ENCODE measurements around the gene KIAA1614.

KIAA1614 gene

DNA sequence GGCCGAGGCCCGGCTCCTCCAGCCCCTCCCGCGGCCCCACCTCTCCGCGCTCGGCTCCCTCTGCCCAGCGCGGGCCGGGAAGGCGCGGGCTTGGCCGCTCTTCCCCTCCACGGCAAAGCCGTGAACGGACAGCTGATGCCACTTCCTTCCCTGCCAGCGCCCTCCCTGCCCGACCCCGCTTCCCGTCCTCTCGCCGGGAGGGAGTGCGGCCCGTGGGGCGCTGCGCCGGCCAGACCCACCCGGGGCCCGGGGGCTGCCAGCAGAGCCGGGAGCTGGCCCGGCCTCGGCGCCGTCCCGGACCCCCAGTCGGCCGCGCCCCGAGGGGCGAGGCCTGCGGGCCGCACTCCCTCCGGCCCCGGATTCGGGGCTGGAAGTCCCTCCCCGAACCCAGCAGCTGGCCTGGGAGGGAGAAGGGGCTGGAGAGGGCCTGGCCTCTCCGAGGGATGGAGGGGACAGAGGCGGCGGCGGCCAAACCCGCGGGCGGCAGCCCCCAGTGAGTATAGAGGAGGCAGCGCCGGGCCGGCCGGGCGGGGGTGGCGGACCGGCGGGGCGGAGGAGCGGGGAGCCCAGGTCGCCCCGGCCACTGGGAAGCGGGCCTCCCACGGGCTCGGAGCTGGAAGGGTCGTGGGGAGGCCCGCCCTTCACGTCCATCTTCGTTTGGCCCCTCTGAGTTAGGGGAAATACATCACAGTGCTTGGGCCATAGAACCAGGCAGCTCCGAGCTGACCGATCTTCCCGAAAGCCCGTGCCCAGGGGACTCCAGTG is at the start of gene KIAA1614:
Gene KIAA1614 (plus strand): TSS at position 97 of the 765 bp plus-strand sequence. CDS start 347 bp downstream, at position 444.
- DNase-seq = no peak

DNA sequence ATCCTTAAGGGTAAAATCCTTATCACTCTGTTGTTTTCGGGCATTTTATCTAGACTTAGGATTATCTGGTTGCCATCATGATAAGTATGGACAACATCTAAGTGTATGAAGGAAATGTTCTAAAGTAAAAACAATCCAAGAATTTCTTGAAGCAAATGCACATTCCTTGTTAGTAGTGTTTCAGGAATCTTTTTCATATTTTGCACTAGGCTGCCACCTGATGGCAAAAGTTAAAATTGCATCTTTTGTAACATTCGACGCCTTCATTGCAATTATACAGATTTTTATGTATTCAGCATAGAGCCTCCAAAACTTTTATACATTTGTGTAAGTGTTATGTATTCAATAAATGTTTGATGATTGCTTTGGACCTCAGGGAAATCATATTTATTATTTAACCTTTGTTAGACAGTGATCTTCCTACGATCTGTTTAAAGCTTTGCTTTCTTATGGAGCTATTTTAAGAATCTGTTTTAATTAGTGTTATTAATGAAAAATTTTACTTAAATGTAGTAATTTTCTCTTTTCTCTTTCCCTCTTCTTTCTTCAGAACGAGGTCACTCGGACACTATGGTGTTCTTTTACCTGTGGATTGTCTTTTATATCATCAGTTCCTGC is 49.4 kb upstream of the KIAA1614 start:
- peak; percentile 49 for DNase-seq

DNA sequence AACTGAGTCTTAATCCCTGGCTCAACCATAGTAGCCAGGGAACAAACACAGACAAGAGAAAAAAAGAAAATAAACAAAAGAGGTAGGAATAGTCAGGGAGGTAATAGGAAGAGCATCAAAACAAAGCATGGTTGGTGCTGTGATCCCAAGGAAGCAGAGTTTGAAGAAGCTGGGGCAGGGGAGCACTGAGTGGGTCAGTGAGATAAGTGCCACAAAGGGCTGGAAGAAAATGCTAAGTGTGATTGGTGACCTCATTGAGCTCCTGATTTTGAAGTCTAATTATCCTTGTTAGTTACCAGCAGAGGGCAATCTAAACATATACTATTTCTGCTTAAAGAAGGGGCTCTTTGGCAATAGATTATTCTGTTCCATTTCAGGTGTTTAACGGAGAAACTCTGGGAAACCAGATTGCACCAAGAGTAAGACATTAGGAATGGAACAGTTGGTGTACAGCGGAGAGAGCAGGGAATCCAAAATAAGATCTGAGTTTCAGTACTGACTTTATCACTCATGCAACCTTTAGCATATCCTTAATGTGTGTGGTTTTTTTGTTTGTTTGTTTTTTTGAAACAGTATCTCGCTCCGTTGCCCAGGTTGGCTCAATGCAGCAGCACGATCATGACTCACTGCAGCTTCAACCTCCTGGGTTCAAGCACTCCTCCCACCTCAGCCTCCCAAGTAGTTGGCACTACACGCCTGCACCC is 30.7 kb upstream of the KIAA1614 start:
- peak; percentile 60 for DNase-seq

GRCh38 chr1:180884588-180885300 is 28.0 kb upstream of the KIAA1614 start:
- no peak for DNase-seq

DNA sequence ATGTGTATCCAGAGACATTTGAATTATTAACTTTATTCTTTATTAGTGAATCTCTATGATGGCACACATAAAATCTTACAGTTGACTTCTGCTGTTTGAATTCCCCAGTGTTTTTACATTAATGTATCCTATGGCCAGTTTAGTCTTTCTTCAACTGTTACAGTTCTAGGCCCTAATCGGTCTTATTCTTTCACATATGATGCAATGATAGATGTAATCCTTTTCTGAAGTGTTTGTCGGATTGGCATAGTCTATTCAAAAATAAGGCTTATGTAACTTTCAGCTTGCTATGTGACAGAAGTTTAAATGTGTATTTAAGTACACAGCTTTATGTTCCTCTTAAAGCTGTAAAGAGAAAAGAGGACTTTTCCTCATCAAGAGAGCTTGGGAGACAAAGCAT is 26.4 kb upstream of the KIAA1614 start:
- DNase-seq = no peak

DNA sequence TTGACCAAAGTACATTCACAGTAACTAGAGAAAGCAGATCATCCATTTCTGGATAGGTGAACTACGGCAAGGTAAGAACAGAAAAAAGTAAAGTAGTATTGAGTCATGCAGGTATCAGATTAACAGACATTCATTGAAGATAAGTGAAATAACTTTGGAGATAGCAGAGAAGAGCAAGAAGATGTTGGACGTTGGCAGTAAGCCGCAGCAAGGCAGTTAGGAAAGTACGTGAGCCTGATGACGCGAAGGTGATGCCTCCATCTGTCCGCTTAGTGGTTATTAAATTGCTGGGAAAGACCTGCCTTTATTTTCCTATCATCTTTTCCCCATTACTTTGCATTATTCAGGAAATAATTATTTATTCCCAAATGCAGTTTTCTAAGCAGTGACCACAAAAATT is 24.9 kb upstream of the KIAA1614 start:
- DNase-seq = no peak

GRCh38 chr1:180888870-180889269 is 23.8 kb upstream of the KIAA1614 start:
- DNase-seq = no peak

DNA sequence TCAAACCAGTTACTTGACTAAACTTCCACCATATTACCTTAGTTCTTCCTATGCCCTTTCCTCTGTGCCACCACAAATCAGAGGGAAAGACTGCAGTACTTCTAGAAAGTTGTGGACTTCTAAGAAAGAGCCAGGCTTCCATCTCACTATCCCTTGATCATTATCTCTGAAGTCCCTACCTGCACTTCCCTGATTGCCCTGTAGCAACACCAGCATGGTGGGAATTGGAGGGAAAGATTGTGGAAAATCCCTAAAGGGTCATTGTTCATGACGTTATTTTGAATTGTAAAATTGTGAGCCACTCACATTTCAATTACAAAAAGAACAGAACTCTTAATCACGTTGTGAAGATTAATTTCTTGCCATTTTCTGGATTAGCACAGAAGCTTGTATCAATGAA is 23.4 kb upstream of the KIAA1614 start:
- no peak for DNase-seq

DNA sequence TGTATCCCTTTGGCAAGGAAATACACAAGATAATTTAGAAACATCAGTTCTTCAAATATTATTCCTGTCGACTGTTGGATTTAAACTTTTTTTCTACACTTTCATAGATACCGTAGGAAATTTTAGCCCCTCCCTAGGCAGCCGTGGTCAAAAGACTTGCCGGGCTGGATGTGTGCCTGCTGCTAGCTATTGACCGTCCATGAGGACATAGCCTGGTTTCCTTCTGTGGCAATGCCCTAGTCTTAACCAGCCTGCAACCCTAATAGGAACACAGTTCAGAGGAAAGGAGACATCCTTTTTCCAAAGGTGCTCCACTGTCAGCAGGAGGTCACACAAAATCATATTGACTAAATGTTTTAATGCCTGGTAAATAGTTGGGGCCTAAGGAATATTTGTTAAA is 20.4 kb upstream of the KIAA1614 start:
- DNase-seq = no peak

DNA sequence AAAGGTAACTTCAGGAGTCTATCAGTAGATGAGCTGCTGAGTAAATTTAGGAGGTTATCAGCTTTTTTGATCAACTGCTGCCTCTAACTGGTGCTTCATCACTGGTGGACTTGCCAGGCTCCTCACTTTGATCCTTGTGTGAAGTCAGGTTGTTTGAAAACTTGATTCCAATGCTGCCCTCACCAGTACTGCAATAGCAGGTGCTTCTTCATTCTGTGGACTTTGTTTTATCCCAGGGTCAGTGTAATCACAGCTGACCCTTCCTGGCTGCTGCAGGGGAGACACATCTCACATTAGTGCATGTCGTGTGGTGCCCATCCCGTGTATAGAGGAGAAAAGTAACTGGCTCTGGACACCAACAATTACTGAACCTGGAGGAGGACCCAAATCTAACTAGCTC is 20.0 kb upstream of the KIAA1614 start:
- no peak for DNase-seq

DNA sequence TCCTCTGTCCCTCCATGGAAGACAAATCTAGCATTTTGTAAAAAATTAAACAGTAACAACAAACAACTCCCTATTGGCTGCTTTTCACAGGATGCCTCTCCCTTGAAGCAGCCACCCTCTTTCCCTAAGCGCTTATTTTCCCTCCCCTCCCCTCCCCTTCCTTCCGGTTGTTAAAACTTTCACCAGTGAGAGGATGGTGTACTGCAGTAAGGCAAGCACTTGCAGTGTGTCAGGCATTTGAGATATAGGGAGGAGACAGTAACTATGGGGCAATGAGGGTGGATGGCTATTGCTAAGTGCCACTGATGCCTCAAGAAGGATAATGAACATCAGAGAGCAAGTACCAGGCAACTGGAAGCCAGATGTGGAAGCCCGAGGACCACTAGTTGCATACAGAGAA is 19.1 kb upstream of the KIAA1614 start:
- no peak for DNase-seq

GRCh38 chr1:180896161-180896560 is 16.5 kb upstream of the KIAA1614 start:
- DNase-seq = no peak

DNA sequence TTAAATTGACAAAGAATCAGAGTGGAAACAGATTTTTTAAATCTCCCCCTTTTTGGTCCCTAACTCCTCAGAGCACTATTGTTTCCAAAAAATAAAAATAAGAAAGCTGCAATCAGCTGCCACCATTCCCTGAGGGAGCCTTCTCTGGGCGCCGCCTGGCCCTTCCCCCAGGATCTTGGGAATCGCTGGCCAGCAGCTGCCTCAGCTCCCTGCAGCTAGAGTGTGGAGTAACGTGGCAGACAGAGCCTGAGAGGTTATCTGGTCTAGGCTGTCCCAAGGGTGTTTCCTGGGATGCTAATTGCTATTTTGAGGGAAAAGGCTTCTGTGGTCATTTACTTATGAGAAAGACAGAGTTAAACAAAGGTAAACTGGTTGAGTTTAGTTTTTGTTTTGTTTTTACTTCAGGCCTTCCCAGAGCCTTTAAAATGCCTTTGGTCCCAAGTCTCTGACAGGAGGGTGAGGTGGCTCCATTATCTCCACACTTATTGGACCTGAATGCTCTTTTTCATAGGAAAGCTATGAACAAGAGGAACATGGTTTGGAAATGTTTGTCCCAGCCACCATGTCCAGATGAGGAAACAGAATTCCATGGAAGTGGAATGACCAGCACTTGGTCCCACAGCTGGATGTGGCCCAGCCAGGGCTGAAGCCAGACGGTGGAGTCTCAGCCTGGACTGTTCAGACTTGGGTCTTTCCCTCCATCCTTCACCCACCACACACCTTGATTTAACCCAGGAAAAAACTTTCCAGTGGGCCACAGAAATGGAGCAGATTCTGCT is 14.1 kb upstream of the KIAA1614 start:
- no peak for DNase-seq

DNA sequence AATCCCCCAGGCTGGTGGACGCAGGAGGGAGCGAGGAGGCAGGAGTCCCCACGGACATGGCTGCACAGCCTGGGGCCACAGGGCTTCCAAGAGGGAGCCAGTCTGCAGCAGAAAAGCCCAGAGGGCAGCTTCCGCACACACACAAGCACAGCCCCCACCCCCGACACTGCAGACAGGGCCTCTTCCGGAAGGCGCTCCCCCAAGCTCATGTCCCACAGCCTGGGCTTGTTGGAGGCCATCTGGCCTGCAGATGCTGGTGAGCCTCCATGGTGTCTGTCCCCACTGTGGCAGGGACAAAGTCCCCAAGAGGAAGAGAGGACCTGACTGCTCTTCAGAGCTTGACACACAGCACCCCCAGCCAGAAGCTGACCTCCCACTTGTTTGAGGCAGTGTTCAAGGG is 13.4 kb upstream of the KIAA1614 start:
- no peak for DNase-seq

GRCh38 chr1:180901076-180901990 is 11.4 kb upstream of the KIAA1614 start:
- no peak for DNase-seq

DNA sequence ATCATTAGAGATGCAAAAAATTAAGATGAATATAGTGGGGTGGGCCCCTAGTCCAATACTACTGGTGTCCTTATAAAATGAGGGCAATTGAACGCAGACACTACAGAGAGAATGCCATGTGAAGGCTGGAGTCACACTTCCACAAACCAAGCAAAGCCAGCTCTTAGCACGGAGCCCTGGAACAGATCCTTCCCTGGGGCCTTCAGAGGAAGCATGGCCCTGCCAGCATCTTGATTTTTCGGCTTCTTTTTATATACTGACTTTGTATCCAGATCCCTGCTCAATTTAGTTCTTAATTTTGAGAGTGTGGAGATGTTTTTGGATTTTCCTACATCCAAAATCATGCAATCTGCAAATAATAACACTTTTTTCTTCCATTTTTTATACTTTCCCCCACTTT is 10.2 kb upstream of the KIAA1614 start:
- DNase-seq = no peak

DNA sequence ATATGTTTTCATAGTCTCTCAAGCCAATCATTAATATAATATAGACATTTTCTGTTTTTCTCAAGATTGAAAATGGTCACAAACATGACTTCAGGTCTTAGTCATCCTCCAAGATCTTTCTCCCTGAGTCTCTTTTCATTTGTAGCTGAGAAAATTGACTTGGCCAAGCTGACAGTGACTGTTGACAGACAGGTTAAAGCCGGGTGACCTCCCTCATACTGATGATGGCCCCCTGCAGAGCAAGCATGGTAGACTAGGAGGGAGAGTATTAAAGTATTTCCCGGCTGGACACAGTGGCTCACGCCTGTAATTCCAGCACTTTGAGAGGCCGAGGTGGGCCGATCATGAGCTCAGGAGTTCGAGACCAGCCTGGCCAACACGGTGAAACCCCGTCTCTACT is 6.8 kb upstream of the KIAA1614 start:
- no peak for DNase-seq

DNA sequence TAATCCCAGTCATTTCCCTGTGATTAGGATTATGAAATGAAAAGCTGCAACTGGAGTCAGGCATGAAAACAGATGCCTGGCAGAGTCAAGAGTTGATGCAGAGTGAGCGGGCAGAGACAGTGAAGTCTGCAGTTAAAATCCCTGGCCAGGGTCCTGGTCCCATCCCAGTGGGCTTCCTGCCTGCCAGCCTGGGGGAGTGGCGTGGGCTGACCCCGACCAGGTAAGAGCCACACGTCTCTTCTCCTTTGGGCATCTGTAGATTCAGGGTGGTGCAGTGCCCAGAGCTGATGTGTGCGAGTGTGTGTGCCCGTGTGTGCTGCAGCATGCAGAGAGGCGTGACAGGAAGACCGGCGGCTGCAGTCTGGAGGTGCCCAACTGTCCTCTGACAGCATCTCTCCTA is 6.2 kb upstream of the KIAA1614 start:
- no peak for DNase-seq

DNA sequence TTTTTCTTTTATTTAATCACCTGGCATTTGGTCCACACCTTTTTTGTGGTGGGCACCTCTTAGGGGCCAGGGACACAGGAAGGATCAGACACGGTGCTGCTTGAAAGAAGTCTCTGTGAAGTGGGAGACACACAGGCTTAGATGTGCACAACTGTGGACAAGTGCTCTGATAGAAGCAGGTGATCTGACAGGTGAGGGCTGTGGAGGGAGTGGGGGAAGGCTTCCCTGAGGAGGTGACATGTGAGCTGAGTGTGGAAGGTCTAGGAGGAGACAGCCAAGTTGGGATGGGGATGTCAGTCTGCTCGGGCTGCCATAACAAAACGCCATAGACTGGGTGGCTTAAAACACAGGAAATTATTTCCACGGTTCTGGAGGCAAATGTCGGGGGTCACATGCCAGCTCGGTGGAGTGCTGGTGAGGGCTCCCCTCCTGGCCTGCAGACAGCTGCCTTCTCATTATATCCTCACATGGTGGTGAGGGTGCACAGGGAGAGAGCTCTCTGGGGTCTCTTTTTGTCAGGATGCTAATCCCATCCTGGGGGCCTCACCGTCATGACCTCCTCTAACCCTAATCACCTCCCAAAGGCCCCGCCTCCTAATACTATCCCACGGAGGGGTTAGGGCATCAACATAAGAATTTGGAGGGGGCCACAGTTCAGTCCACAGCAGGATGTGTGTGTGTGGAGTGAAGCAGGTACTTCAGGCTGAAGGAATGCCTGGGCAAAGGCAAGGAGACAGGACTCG is 5.2 kb upstream of the KIAA1614 start:
- no peak for DNase-seq

- DNase-seq = no peak
Measured at GRCh38 chr1:180908074-180908765, 4.5 kb upstream of the KIAA1614 start.

All from kidney glomerular epithelial cell (primary cell).